ENCODE measurements around the gene SPEM2.

Gene SPEM2

DNA sequence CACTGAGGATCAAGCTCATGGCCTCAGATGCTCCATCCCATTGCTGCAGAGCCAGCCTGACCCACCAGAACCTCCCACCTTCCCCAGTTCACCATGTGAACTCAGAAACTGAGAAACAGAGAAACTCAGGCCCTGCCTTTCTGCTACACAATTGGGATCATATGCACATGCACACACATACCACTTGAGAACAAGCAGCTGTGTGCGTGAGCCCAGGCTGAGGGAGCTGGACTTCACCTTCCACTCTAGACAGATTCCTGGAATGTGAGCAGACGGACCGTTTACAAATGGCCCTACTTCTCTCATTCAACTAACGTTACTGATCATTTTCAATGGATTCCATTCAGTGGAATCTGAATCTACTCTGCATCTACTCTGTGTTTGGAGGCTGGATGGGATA, 1.7 kb upstream of the SPEM2 start:
- no peak for DNase-seq

DNA sequence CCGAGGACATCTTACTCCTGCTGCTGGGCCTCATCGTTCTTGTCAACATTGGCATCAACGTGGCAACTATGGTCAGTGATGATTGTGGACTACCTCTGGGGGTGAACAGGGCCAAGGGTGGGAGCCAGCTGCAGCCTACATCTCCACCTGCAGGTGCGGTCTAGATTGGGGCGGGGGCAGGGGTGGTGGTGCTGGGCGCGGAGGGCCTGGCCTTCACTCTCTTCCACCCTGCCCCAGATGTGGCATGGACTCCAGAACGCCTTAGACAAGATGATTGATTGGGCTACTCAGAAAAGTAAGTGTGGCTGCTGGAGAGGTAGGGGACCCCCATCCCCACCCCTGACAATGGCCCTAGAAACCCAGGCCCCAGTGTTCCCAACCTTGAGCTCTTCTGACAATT, 340 bp downstream of the SPEM2 start:
- no peak for DNase-seq

GRCh38 chr17:7426203-7426863, 917 bp downstream of the SPEM2 start:
- DNase-seq, result no peak

DNA sequence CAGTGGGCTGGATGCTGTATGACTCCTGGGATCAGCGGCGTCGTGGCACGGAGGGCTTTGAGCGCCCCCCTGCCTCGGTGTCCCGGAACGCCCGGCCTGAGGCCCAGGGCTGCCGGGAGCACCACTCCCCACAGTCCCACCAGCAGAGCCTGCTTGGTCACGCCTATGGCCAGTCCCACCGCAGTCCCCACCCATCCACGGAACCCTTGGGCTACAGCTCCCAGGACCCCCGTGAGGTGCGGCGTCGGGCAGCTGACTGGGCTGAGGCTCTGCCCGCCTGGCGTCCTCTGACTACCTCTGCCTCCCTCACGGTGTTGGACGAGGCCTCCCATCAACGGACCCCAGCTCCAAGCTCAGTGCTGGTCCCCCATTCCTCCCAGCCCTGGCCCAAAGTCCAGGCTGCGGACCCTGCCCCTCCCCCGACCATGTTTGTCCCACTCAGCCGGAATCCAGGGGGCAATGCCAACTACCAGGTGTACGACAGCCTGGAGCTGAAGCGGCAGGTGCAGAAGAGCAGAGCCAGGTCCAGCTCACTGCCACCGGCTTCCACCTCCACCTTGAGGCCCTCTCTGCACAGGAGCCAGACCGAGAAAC, 1.6 kb downstream of the SPEM2 start:
- no peak for DNase-seq

- DNase-seq, result no peak
Measured at GRCh38 chr17:7427549-7427948, 2.1 kb downstream of the SPEM2 start.

- DNase-seq, result no peak
Measured at GRCh38 chr17:7428557-7428956, 3.1 kb downstream of the SPEM2 start, which contains the start of gene SPEM3. Gene SPEM3 (plus strand): TSS chr17:7428857. CDS start chr17:7428903, 46 bp downstream.

- DNase-seq, result no peak
Measured at GRCh38 chr17:7429722-7430121, 4.3 kb downstream of the SPEM2 start.

GRCh38 chr17:7431231-7431630, 5.8 kb downstream of the SPEM2 start:
- no peak for DNase-seq

GRCh38 chr17:7432296-7432695, 6.9 kb downstream of the SPEM2 start:
- DNase-seq, result no peak

- peak; percentile 54 for DNase-seq
Measured at GRCh38 chr17:7435676-7436555, 10.5 kb downstream of the SPEM2 start.

GRCh38 chr17:7436556-7437368, 11.3 kb downstream of the SPEM2 start:
- DNase-seq, result peak; percentile 77

- DNase-seq, result no peak
Measured at GRCh38 chr17:7437369-7437863, 12.0 kb downstream of the SPEM2 start.

DNA sequence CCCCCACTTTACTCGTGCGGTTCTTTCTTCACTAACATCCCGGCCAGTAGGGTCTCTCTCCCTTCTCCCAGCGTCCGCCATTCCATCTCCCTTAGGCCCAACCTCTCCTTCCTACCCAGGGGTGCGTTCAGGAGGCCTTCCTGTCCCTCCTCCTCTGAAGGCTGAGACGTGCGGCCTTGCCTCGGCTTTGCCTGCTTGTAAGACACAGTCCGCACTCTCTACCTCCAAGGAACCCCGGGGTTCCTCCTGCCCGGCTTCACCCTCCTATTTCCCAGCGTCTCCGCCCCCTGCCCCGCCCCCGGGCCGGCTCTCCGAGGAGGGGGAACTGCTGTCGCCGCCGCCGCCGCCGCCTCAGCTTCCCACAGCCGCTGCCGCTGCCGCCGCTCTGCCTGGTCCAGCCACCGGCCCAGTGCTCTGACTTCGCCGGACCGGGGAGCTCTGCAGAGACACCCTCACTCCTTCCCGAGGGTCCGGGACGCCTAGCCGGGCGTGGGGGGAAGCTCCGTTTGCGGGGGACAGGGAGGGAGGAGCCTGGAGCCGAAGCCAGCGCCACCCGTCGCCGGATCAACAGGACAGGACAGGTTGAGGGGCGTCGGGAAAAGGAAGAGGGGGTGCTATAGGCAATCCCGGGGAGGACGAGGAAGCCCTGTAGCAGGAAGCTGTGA, 12.7 kb downstream of the SPEM2 start:
- peak; percentile 25 for DNase-seq

DNA sequence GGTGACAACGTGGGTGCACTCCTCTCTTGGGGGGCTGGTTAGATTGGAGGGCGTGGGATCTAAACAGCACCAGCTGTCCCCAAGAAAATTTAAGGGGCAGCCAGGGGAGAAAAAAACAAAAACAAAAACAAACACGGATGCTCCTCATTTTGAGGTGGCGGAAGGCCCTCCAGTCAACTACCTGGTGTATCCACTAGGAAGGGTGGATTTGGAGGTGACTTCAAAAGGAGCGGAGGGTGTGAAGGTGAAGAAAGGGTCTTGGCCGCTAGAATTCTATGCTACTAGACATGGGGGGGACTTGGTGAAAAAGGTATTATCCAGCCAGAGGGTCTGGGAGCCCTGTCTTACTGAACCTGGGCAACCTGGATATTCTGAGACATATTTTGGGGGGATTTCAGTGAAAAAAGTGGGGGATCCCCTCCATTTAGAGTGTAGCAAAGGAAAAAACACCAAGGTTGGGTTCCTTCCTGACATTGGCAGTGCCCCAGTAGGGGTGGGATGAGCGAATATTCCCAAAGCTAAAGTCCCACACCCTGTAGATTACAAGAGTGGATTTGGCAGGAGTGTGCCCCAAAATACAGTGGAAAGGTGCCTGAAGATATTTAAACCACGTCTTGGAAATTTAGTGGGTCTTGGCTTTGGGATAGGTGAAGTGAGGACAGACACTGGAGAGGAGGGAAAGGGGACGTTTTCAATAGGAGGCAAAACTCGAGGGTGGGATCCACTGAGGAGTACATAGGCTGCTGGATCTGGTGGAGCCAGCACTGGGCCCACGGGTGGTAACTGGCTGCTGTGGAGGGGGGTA, 13.4 kb downstream of the SPEM2 start:
- DNase-seq, result no peak

GRCh38 chr17:7439462-7440112, 14.2 kb downstream of the SPEM2 start, which contains the start of gene FGF11:
Gene FGF11 (plus strand): TSS chr17:7439512. CDS start chr17:7439621, 109 bp downstream.
- no peak for DNase-seq

GRCh38 chr17:7440113-7440833, 14.9 kb downstream of the SPEM2 start:
- no peak for DNase-seq

DNA sequence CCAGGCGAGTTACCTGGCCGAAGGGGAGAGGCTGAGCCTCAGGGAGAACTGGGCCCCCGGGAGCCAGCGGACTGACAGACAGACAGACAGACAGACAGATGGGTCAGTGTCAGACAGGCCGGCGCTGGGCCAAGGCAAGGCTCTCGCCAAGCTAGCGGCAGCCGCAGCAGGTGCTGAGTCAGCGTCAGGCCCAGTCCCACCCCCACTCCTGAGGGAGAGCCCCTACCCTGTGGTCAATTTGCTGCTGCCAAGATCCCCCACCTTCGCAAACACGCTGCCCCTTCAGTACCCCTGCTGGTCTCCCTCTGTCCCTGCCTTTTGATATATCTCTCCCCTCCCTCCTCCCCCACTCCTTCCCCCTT, 15.4 kb downstream of the SPEM2 start:
- DNase-seq, result no peak

- DNase-seq, result no peak
Measured at GRCh38 chr17:7441266-7441665, 15.8 kb downstream of the SPEM2 start.

GRCh38 chr17:7442142-7442541, 16.7 kb downstream of the SPEM2 start:
- DNase-seq, result no peak

Data from CD4-positive, alpha-beta T cell treated with Interleukin-4 for 4 hours (primary cell).